ENCODE data around the gene COMMD2.

The COMMD2 gene

DNA sequence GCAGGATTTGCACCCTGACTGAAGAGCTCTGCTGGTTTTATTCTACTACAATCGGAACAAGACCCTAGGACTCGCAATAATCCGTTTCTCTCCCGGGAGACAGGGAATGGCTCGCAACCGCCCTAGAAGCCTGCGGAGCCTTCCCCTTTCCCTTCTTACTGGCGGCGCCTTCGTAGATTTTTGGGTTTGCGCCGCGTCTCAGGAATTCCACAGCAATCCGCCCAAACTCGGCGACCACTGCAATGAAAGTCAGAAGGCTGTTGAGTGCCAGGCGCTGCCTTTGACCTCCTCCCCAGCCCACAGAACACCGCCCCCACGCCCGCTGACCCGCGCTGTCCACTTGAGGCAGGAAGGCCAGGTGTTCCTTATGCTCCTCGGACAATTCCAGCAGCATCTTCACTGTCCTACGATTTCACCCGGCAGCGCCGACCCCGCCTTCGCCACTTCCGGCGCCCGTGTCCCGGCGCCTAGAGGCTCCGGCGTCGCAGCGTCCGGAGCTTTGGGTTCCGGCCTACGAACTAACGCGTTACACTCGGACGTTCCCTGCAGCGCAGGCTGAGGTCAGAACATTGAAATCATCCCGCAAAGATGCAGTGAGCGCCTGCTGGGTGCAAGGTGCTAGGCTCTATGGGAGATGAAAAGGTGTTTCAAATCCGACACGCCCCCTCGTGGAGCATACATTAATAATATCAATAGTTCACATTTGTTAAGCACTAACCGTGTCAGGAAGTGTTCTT, at the start of gene COMMD2:
Gene COMMD2 (minus strand): TSS at position 439 of the 737 bp plus-strand sequence. CDS start 45 bp downstream, at position 394.
- peak; percentile 82 for DNase-seq (ENCODE audit: low read depth)

DNA sequence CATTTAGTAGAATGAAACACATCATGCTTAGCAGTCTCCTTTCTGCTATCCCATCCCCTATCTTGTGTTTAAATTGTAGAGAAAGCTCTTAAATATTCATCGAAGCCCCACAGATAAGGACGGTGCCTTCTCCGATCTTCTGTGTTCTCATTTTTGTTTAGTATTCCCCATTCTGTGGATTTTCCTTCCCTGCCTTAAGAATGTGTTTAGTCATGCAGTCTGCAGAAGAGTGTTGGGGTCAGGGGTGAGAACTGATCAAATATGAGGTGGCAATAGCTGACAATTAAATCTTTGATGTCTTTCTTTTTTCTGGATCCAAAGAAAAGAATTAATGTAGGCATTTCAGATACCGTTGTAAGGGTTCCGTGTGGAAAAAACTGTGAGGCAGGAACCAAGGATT, 49.4 kb upstream of the COMMD2 start:
- no peak for DNase-seq (ENCODE audit: low read depth)

DNA sequence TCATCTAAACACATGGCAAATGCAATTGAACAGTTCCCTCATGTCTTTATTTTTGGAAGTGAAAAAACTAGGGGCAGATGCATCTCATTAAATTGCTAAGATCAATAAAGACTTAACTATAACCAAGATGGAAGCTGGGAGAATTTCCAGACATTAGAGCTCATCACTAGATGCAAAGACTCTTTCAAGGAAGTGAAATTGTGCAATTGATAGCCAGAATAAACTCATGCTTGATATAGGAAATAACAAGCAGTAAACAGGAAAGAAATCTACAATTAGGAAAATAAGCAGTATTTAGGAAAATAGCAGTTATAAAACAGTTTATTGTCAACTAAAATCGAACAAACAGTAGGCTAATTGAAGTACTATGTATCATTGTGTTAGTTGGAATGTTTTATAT, 48.9 kb upstream of the COMMD2 start:
- no peak for DNase-seq (ENCODE audit: low read depth)

DNA sequence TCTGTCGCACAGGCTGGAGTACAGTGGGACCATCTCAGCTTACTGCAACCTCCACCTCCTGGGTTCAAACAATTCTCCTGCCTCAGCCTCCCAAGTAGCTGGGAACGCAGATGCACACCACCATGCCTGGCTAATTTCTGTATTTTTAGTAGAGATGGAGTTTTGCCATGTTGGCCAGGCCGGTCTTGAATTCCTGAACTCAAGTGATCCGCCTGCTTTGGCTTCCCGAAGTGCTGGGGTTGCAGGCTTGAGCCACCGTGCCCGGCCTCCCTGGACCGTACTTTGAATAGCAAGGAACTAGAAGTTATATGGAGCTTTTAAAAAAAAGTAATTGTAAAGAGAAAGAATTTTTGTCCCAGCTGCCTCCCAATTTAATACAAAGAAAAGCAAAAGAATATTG, 48.4 kb upstream of the COMMD2 start:
- DNase-seq (ENCODE audit: low read depth), result no peak

DNA sequence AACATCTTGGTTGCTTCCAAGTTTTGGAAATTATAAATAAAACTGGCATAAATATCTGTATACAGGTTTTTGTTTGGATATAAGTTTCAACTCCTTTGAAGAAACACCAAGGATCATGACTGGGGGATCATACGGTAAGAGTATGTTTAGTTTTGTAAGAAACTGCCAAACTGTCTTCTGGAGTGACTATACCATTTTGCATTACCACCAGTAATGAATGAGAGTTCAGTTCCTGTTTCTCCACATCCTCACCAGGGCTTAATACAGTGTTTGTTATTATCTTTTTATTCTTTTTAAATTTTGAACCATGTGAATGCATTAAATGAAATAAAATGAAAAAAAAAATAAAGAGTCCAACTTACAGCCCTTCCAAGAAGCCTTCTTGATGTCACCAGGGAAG, 43.7 kb upstream of the COMMD2 start:
- no peak for DNase-seq (ENCODE audit: low read depth)

DNA sequence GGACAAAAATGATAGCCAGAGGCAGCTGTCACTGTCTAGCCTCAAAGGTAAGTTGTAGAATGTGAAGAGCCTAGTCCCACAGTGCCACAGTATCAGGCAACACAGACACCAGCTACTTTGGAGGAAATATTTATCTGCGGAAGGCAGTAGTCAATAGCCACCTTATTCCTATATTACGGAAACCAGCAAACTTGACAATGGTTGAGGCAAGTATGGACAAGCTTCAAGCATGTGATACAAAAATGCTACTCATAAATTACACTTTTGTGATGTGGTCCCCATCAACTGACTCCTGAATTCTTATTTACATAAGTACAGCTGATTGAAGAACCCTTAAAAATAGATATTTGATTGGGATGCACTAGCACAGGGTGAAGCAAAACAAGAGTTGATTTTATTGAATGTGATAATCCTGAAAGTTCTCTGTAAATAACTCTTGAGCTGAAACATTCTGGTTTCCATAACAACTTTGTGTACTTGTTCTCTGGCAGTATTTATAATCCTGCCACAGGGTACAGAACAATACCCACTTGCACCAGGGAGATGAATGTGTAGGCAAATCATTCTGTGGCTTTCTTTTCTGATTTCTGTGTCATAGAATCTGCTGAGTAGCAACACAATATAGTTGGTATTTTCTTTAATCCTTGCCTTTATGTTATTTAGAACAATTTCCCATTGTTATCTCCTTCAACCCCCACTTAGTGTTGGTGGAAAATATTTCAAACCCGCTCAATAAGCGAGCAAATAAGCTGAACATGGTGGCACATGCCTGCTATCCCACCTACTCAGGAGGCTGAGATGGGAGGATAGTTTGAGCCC, 40.4 kb upstream of the COMMD2 start, which contains the start of gene ANKUB1:
Gene ANKUB1 (minus strand): TSS at position 103 of the 819 bp plus-strand sequence. CDS start 188 bp downstream, outside the sequence.
- no peak for DNase-seq (ENCODE audit: low read depth)

DNA sequence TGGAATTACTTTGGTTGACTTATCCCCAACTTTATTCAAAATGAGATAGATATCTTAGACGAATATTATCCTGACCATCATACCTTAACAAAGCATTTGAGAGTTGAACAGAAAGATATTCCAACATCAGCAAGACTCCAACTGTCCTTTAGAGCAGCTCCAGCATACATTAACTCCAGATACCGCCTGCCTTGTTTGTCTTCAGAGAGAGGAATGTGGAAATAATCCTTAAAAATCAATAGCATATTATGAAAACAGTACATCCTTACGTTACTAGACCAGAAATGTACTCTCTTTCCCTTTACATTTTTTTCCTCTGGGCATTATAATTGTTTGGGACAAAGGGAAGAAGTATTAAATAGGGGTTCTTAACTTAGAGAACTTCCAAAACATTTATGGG, 38.4 kb upstream of the COMMD2 start:
- DNase-seq (ENCODE audit: low read depth), result no peak

DNA sequence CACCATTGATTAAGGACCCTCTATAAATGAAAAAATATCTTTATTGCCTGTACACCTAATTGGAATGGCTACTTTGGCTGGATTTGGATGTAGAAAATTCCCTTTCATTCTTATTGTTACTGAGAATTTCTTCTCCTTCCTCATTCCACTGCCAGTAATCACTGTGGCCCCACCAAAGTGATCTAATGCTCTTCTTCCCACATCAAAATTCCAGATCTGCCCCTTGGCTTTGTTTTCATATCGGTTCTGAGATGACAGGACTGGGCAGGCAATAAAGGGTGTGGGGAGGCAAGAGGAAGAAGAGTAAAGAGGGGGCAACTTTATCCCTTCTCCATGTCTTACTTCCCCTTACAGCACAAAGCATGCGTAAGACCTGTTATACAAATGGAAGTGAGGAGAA, 38.0 kb upstream of the COMMD2 start:
- no peak for DNase-seq (ENCODE audit: low read depth)

DNA sequence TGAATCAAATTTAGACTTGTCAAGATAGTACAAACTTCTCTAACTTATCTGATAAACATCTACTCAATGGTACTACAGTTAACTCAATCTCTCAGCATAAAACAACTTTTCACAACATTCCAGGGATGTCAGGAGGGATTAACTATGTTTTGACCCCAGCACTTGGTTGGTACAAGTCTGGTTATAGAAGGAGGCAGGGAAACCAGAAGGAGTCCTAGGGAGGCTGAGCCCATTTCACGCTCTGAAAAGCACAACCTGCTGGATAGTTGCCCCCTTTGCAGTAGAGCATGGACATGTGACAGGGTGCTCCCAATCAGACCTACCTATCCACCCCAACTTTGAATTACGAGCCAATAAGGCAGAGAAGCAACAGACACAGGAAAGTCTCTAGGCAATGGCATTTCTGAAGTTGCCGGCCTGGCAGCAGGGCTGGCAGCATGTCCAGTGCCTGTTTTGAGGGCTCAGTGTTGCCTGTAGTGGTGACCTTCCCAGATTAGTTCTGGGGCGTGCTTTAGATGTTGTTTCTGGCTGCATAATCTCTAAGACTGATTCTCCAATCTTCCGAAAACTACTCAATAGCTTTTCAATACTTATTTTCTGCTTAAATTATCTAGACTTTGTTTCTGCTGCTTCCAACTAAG, 31.9 kb upstream of the COMMD2 start:
- peak; percentile 70 for DNase-seq (ENCODE audit: low read depth)

DNA sequence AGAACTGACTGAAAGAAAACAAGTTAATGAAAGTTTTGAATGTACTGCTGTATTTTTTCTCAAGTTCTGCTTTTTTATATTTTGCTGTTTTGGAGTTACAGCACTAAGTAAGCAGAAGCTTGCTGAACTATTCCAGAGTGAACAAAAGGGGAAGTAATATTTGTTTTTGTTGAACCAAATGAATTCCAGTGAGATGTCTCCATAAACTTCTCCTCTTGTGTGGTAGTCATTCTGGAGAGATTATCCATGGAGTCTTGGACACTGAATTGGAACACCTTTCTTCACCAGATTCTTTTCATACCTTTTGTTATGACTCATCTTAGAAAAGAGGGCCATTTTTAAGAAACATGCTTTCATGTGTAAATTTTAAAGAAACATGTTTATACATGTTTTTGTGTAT, 31.3 kb upstream of the COMMD2 start:
- DNase-seq (ENCODE audit: low read depth), result peak; percentile 72

DNA sequence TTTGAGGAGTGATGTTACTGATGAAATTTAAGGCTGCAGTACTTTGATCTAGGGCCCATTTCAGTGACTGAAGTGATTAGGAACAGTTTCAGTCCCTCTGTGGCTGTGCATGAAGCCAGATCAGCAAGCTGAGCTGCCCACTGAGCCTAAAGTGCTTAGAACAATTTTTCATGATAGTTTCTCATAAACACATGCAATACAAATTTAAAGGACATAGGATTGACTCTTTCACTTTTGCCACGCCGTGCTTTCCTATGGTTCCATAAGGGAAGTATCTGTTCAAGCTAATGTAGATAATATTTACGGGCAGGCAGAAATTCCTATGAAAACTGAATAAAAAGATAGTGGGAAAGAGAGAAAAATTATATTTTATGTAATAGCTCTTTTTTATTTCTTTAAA, 29.5 kb upstream of the COMMD2 start:
- no peak for DNase-seq (ENCODE audit: low read depth)

DNA sequence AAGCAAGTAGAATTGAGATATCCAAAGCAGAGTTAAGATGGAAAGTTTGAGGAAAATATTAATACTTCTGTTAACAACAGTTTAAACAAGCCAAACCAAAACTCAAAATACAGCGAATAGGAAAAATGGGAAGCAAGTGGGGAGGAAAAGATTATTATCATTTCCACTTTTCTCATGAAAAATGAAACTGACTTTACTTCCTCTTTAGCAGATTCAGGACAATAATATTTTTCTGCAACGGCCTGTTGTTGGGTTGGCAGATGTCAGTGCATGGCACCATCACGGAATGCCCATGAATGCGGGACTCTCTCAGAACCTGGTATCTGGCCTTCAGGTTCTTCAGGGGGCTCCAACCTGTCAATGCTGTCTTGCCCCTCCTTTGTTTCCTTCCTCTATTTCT, 28.9 kb upstream of the COMMD2 start:
- DNase-seq (ENCODE audit: low read depth), result no peak

DNA sequence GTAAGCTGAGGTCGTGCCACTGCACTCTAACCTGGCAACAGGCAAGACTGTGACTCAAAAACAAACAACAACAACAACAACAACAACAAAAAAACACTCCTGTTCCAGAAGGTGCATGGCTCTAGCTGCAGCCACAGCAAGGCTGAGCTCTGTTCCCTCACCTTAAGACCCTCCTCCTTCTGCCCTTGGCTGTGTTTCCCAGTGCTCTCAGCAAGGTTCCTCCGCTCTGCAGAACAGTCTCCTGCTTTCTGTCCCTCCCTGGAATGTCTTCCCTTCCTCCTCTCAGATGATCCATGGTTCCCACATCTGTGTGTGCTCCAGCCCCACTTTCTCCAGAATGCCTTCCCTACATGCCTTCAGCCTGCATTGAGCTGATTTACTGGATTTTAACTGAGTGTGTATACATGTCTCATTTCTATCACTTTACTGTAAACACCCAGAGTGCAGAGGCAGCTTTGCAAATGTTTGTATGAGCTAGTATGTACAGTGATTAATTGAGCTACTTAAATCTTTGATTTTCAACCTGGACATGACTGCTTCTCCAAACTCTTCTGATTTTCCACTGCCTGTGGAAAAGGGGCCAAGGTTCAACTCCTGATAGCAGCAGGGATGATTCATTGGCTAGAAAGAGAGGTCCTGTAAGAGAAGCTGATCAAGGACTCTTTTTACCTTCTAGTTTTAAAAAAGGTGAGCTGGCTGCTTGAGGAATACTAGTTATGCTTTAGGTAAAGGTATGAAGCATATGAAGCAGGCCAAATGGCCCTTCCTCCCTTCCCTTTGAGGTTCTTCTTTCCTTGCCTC, 25.3 kb upstream of the COMMD2 start:
- peak; percentile 5 for DNase-seq (ENCODE audit: low read depth)

DNA sequence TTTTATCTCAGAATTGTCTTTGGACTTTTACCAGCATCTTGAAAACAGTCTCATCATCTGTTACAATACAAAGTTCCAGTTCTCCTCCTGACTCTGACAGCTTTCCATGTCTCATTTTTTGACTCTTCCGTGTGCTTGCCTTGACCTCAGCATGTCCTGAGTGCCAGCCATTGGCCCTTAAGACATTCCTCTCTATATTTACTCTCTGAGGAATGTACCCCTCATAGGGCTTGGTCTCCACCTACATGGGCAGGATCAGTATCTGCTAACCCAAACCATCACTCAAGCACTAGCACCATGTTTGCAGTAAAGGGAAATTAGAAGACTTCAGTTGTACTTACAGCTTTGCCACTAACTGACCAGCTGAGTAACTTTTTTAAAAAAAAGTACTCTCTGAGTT, 23.9 kb upstream of the COMMD2 start:
- peak; percentile 8 for DNase-seq (ENCODE audit: low read depth)

DNA sequence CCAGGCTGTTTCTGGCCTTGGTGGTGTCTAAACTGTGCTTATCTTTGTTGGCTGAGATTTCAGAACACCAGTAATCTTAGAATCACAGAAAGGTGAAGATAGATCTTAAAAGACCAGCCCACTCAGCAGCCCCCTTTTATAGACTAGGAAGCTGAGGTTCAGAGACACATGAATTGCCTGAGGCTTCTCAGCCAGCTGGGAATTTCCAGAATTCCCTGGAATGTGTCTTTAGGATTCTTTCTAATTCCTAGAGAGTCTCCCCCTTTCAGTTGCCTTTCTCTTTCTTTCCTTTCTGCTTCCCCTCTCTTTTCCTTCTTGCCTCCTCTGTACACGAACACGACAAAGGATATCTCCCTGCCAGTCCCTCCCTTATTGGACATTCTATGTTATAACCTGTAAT, 20.6 kb upstream of the COMMD2 start:
- no peak for DNase-seq (ENCODE audit: low read depth)

DNA sequence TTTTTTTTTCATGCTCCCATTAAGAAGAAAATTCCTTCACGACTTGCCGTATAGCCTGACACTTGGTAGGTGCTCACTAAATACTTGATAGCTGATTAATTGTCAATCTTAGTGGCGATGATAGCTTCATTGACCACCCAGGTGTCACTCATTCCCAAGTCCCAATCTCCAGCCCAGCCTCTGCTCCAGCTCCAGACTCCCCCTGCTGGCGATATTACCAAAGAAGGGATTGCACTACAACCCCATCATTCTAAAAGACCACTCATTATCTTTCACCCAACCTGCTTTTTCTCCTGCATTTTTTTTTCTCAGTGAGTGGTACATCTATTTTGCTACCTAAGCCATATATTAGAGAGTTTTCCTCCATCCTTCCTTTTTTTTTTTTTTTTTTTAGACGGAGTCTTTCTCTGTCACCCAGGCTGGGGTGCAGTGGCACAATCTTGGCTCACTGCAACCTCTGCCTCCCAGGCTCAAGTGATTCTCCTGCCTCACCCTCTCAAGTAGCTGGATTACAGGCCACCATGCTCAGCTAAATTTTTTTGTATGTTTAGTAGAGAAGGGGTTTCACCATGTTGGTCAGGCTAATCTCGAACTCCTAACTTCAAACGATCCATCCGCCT, 19.5 kb upstream of the COMMD2 start:
- peak; percentile 16 for DNase-seq (ENCODE audit: low read depth)

DNA sequence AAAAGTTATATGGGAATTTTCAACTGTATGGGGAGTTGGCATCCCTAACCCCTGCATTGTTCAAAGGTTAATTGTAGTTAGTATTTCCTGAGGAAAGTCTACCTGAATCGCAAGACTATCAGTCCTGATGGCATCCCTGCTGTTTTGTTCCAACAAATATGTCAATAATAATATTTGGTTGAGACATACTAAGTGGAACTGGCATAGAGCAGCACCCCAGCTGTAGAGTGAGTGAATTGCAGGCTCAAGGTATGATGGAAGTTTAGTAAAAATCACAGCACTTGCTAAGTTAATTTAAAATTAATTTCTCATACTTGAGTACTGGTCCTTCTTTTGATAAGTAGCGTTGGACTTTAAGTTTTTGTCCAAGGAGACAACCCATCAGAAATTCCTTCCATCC, 18.0 kb upstream of the COMMD2 start:
- no peak for DNase-seq (ENCODE audit: low read depth)

DNA sequence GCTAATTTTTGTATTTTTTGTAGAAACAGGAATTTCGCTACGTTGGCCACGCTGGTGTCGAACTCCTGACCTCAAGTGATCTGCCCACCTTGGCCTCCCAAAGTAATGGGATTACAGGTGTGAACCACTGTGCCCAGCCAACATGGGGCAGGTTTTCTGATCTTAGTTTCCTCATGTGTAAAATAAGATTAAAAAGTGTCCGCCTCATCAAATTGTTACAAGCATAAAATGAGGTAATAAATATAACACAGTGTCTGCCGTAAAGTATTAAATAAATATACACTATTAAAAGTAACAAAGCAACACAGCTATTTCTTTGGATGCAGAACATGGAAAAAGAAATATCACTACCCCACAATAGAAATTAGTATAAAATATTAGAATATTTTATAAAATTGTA, 16.4 kb upstream of the COMMD2 start:
- no peak for DNase-seq (ENCODE audit: low read depth)

DNA sequence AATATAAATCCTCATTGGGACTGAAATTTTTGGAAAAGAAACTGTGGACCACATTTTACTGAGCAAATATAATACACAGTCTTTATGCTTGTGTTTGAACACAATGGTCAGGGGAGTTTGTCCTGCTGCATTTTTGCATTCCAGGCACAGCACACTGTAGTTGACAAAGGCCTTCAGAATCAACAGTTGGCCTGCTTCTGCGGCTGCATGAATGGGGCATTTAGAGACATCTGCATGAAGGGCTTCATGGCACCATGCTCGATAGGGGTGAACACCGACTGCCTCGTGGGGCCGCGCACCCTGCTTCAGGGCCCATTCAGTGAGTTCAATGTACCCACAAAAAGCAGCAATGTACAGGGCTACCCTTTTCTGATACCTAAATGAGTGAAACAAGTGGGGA, 15.4 kb upstream of the COMMD2 start:
- no peak for DNase-seq (ENCODE audit: low read depth)

DNA sequence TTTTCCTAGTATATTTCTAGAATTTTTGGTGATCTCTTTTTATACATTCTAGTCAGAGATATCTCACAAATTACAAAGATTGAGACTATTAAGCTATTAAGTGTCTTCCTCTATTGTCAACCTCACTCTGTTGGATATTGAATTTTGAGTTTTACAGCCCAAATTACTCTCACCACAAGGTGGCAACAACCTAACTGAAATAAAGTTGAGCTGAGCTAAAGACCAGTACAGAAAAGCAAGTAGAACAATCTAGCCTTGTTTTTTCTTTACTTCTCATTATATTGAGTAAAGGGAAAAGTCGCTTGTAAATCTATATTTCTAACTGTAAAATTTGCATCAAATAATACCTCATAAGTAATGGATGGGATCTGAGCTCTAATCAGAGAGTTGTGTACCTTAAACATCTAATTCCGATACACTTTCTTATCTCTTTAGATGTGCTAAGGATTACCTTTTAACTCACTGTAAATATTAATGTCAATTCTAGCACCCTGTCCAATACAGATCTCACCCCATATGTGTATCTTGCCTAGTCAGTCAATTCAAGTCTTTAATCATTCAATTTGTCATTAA, 13.6 kb upstream of the COMMD2 start:
- peak; percentile 51 for DNase-seq (ENCODE audit: low read depth)

DNA sequence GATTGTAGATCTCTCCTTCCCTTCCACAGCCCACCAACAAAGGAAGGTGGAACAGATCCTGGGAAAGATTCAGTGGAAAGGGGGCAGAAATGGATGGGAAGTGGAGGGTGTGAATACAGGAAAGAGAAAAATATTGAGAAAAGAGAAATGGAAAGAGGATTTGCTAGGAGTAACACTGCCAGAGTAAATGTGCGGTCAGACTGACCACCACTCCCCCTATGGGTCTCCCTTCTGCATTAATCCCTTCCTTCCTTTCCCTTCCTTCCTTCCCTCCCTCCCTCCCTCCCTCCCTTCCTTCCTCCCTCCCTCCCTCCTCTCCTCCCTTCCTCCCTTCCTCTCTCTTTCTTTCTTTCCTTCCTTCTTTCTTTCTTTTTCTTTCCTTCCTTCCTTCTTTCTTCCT, 12.0 kb upstream of the COMMD2 start:
- DNase-seq (ENCODE audit: low read depth), result no peak
